HG03139 (cell line): Measurements from ENCODE around the gene SYNGAP1.
"Not testable (repeated sequence)": the region's sequence is repeated elsewhere in the genome, so short reads cannot be mapped to it uniquely, and the experiment has no call there.

ENCODE experiments used
- ATAC-seq: cut with Tn5 transposase; IDR thresholded peaks from one replicate; pipeline ENCODE4 v1.9.1; 2021; ENCODE audit not compliant: unreplicated experiment

The SYNGAP1 gene

DNA sequence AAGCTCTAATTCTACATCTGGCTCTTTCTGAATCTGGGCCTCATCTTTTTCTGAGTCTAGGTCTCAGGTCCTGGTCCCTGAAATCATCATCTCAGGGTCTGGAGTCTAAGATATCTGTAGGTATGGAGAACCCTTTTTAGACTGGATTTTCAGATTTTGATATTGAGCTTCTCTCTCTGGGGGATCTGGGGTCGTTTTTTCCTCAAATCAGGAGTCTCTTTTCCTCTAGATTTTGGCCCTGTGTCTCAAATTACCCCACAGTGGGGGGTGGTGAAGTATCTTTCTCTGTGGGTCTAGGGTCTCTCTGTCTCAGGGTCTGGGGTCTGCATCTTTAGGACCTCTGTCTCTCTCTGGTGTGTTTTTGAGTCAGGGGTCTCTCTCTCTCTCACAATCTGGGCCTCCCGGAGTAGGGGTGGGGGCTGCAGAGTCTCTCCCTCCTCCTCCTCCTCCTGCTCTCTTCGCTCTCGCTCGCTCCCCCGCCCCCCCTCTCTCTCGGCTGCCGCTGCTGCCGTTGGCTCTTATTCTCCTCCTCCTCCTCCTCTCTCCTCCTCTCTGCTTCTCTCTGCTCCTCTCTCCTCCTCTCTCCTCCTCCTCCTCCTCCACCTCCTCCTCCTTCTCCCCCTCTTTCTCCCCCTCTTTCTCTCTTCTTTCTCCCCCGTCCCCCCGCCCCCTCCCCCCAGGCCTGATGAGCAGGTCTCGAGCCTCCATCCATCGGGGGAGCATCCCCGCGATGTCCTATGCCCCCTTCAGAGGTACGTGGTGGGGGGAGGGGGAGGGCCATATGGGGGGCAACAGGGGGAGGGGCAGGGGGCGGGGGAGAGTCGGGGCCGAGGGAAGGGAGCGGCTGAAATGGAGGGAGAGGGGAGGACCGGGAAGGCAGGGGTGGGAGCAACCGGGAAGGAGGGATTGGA lies at the start of gene SYNGAP1:
TSS of gene SYNGAP1 (plus strand) at position 486 of the 911 bp plus-strand sequence. CDS start at position 686, 200 bp downstream.
- no peak for ATAC-seq

DNA sequence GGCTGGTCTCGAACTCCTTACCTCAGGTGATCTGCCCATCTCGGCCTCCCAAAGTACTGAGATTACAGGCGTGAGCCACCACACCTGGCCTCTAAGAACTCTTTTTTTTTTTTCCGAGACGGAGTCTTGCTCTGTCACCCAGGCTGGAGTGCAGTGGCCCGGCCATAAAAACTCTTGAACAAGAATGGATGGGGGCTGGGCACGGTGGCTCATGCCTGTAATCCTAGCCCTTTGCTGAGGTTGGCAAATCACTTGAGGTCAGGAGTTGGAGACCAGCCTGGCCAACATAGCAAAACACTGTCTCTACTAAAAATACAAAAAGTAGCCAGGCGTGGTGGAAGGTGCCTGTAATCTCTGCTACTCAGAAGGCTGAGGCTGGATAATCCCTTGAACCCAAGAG lies 48.0 kb upstream of the SYNGAP1 start:
- not testable (repeated sequence) for ATAC-seq

DNA sequence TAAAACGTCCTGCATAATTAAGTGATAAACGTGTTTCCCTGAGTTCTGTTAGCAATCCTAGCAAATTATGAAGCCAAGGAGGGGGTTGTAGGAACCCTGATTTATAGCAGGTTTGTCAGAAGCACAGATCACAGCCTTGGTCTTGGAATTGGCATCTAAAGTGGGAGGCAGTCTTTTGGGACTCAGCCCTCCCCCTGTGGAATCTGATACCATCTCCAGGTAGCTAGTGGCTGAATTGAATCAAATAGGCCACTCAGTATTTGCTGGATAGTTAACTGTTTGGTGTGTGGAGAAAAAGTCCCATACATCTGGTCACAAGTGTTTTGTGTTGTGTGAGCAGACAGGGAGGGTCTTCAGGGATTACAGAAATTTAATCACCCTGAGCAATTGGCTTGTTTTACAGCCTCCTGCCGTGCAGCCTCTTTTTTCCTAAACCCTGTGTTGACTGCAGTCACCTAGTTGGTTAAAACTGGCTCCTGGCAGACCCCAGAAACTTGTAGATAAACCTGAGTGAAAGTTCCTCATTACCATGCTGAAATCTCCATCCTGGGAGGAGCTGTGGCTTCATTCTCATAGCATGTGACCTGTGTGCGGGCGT lies 47.2 kb upstream of the SYNGAP1 start:
- no peak for ATAC-seq

DNA sequence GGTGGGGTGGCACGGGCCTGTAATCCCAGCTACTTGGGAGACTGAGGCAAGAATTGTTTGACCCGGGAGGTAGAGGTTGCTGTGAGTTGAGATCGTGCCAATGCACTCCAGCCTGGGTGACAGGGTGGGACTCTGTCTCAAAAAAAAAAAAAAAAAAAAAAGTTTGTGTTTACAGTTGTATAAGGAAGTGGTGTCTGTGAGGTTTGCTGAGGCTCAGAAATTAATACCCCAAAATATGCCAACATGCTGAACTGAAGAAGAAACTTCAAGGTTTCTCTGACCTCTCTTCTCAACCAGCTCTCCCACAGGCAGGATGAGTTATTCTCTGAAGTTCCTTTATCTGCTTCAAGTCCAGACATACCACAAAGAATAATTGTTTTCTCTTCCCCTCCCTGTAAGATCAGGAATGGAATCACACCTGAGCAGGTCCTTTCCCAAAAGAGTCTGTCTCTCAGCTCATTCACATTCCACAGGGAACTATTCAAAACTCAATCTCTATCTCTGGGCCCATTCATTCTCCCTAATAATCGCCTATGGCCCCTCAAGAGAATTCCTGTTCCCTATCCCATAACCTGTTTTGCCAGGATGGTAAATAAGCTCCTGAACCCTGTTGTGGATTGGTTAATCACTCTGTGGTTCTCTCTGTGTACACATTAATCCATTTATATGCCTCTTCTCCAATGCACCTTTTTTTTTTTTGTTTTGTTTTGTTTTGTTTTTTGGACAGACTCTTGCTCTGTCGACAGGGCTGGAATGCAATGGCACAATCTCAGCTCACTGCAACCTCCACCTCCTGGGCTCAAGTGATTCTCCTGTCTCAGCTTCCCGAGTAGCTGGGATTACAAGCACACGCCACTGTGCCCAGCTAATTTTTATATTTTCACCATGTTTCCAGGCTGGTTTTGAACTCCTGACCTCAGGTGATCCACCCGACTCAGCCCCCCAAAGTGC lies 45.6 kb upstream of the SYNGAP1 start:
- ATAC-seq, result no peak

DNA sequence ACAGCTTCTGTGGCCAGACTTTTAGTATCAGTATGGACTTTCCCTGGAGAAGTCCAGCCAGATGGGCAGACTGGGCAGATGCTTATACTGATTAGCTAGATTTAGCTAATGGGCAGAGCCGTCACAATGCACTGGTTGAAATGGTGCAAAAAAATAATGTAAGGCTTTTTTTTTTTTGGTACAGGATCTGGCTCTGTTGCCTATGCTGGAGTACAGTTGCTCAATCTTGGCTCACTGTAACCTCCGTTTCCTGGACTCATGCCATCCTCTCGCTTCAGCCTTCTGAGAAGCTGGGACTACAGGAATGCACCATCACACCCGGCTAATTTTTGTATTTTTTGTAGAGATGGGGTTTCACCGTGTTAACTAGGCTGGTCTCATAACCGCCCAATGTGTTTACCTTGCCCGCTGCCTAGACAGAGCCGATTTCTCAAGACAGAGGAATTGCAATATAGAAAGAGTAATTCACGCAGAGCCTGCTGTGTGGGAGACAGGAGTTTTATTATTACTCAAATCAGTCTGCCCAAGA lies 44.7 kb upstream of the SYNGAP1 start:
- ATAC-seq, result no peak

DNA sequence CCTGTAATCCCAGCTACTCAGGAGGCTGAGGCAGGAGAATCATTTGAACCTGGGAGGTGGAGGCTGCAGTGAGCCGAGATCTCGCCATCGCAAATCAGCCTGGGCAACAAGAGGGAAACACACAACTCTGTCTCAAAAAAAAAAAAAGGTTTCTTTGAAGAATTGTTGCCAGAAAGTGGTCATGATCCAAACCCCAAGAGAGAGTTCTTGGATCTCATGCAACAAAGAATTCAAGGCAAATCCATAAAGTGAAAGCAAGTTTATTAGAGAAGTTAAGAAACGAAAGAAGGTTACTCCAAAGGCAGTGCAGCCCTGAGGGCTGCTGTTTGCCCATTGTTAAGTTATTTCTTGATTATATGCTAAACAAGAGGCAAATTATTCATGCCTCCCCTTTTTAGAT lies 42.7 kb upstream of the SYNGAP1 start:
- ATAC-seq, result no peak

DNA sequence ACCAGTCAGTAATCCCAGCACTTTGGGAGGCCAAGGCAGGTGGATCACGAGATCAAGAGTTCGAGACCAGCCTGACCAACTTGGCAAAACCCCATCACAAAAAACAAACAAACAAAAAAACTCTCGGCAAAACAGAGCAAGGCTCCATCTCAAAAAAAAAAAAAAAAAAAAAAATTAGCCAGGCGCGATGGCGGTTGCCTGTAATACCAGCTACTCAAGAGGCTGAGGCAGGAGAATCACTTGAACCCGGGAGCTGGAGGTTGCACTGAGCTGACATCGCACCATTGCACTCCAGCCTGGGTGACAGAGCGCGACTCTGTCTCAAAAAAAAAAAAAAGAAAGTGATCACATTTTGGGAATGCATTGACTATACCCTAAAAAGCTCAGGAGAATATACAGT lies 40.7 kb upstream of the SYNGAP1 start:
- not testable (repeated sequence) for ATAC-seq

DNA sequence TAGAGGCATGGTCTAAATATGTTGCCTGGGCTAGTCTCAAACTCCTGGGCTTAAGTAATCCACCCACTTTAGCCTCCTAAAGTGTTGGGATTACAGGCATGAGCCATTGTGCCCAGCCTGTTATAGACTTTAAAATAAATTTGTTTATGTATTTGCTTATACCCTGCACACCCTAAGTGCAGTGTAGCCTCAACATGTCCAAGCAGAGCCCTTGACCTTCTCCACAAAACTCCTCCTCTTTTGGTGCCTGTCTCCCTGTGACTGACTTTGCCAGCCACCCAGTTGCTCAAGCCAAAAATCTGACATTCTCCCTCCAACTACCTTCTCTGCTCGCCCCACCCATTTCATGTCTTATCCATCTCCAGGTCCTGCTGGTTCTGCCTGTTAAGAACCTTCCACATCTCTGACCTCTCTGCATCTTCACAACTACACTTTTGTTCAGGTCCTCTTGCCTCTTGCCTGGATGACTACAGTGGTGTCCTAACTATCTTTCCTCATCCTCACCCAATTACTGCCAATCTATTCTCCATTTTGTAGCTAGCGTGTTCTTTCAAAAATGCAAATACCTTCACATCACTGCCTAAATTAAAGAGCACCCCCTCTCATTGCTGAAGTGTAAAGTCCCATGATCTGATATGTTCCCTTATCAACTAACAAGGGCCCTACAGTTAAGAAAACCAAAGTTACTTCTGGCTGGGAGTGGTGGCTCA lies 39.4 kb upstream of the SYNGAP1 start:
- ATAC-seq, result no peak

DNA sequence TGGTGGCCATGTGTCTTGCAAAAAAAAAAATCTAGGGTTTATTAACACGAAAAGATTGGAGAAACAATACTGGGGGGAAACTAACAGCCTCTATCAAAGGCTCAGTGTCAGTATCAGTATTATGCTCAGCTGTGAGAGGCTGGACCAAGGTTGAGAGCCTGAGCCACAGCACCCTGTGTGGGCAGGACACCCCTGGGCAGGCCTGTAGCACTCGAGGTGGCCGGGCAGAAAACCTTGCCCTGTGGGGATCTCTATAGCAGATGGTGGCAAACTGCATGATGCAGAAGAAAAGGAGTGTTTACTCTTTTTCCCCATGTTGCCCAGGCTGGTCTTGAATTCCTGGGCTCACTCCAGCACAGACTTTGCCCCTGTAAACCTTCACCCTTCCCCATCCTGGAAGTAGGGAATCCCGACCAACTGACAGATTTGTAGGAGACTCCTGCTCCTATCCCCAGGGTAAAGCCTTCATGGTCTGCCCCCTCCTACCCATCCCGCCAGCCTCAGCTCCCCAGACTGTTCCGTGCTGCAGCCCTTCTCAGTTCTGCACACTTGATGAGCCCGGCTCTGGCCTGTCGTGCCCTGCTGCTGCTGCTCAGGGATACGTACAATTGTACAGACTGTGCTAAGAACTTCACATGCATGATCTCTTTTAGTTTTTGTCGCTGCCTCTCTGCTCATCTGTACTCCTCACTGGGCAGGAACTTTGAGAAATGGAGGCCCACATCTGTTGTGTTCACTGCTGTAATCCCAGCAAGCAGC lies 36.3 kb upstream of the SYNGAP1 start:
- no peak for ATAC-seq

DNA sequence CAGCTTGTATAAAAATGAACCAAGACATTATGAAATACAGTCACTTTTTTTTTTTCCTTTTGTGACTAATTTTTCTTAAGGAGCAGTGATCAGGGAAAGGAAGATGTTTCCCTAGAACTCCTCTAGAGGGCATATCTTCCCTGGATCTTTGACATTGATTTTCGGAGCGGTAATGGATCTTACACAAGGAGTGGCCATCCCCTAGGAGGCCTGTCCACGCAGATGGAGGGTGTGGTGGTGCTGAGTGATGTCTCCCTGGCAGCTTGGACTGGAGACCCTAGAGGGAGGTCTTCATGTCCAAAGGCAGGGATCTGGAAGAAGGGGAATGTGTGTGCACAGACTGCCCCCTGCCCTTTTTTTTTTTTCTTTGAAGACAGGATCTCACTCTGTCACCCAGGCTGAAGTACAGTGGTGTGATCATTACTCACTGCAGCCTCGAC lies 35.3 kb upstream of the SYNGAP1 start:
- ATAC-seq, result no peak

DNA sequence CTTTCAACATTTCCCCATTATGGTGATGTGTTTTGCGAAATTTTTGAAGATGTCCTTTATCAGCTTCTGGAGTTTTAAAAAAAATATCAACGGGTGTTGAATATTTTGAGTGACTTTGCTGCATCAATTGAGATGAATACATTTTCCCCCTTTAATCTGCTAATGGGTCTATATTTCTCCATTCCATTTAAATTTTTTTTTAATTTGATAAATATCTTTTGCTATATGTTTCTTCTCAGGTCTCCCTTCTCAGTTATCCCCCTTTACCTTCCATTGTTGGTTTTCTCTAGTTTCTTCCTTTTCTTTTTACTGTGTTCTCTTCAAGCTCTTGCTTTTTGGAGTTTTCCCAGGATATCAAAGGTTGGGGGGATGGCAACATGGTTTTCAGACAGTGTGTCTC lies 29.7 kb upstream of the SYNGAP1 start:
- no peak for ATAC-seq

DNA sequence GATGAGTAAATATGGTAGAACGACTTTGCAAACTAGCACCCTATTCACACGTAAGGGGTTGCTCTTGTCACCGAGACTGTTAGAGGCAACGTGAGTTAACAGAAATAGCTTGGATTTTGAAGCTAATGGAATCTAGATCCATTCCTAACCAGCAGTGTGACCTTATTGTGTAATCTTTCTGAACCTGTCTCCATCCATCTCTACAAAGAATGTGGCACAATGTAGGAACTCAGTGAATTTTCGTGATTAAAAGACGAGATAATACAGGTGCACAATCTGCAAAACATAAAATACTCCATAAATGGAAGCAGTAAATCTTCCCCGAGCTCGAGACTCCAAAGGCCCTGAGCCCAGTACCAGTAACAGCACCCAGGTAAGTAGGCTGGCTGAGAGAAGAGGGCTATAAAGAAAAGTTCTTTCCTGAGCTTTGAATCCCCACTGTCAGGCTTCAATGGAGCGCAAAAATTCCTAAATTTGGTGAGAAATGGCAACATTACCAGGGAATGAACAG lies 29.0 kb upstream of the SYNGAP1 start:
- no peak for ATAC-seq

DNA sequence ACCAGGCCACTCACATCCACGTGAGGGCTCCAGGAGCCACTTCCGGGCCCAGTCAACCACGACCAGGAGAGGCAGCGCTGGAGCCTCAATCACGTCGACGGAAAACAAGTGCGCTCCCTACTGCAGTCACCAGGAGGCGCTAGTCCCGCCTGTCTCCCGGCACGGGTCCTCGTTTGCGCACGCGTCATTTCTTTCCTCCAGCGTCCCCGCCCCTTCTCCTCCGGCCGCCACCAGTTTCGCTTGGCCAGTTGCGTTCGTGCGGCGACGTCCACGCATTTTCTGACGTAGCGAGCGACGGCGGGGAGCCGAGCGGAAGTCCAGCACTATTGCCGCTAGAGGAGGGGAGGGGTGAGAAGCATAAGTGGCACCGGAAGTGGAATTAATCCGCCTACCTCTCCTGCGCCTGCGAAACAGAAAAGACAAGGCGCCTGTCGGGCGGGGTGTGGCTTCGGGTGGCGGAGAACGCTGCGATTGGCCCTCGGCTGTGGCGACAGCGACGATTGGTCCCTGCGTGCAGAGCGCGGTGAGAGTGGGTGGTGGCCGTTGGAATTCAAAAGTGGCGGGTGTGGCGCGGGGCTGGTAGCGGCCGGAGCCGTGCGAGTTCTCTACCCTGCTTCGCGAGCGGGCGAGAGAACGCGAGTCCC lies 28.5 kb upstream of the SYNGAP1 start, which contains the start of gene KIFC1:
TSS of gene KIFC1 (plus strand) at position 546 of the 644 bp plus-strand sequence. CDS start 163 bp downstream, outside the sequence.
- ATAC-seq, result peak; percentile 83

DNA sequence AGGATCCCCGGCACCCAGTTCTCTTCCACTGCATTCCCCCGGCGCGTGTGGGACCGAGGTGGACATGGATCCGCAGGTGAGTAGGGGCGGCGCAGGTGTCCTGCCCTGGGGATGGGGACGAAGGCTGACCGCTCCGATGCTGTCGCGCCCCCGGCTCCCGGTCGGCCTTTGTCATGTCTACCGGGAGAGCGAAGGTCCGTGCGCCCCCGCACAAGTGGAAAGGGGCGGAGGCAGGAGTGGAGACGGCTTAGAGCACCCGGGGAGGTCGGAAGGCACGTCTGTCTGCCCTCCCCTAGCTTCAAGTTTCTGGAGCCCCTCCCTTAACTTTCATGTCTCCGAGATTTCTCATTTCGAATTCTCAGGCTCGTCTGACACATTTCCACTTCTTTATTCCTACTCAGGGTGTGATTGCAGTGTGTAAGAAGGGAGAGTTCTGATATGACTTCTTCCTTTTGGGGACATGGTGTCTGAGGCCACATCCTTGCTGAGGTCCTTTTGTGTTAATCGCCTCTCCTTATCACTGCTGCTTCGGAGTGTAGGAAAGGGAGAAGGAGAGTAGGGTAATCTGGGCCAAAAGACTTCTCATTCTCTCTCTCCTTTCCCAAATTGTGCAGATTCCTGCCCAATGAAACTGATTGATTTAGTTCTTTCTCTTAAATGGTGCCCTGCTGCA lies 27.8 kb upstream of the SYNGAP1 start:
- ATAC-seq, result peak; percentile 20

DNA sequence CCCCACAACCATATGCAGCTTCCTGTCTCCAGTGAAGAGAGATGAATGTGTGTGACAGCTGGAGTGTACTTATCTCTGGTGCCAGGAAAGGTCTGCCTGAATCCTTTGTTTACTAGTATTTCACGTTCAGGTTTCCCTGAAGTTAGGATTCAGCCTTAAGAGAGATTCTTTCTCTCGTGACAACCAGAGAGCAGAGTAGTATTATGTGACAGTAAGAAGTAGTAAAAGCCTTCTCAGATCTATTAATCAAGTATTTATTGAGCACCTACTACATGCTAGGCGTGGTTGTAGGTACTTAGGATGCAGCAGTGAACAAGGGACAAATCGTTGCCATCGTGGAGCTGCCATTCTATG lies 27.3 kb upstream of the SYNGAP1 start:
- no peak for ATAC-seq

DNA sequence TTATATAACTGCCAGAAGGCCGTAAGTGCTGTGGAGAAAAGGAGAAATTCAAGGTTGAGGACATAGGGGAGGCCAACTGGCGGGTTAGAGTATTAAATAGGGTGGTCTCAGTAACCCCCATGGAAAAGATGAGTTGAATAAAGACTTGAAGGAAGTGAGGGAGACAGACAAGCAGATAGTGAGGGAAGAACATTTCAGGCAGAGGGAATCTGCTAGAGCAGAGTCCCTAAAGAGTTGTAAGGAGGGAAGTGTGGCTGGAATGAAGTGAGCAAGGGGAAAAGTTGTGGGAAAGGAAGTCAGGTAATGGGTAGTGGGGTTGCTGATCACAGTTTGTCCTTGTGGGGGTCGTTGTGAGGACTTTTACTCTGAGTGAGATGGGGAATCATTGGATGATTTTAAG lies 26.9 kb upstream of the SYNGAP1 start:
- ATAC-seq, result no peak

DNA sequence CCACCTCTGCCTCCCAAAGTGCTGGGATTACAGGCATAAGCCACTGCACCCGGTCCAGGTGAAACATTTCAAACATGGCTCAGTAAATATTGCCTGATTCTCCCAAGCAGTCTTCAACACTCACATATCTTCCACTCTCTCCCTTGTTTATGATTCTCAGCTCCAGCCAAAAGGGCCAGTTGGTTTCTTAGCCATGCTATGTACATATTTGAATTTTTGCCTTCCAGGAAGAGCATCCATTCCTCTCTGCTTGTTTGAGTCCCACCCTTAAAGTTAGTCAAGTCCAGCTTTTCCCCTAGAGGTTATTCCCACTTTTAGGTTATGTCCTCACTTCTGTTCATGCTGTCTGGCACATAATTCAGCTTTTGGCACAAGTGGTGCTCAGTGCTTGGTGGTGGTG lies 22.3 kb upstream of the SYNGAP1 start:
- no peak for ATAC-seq

DNA sequence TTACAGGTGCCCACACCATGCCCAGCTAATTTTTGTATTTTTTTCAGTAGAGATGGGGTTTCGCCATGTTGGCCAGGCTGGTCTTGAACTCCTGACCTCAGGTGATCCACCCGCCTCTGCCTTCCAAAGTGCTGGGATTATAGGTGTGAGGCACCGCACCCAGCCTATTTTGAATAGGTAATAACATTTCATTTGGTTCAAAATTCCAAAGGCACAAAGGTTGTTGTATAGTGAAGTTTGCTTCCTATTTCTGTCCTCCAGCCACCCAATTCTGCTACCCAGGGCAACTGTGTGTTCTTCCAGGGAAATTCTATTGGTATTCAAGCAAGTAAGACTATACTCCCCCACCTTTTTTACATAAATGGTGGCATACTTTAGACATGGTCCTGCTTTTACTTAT lies 21.3 kb upstream of the SYNGAP1 start:
- ATAC-seq, result not testable (repeated sequence)
